SK-N-SH (cell line): ENCODE results near the gene ASTN2.

Experiments used
- CHD2 ChIP-seq: fragments of 150-350 bp; IDR thresholded peaks from 2 replicates; pipeline ENCODE4 v1.6.1; 2018; ENCODE audit warnings: low read length; ENCODE audit not compliant: partially characterized antibody
- ELF1 ChIP-seq: IDR thresholded peaks from 2 replicates; pipeline ENCODE4 v1.4.0; 2012
- EP300 ChIP-seq, 2 experiments: IDR thresholded peaks; 2 replicates each; pipeline versions ENCODE4 v1.4.0 to v1.6.1; 2012; ENCODE audit warnings: borderline replicate concordance in 1 of 2, low read depth in 1 of 2, low read length in 1 of 2
- FOXJ3 ChIP-seq: sonication (generic); formaldehyde crosslinking; IDR thresholded peaks from 2 replicates; pipeline ENCODE4 v1.5.1; 2020; ENCODE audit warnings: mild to moderate bottlenecking, missing genetic modification reagents
- JUND ChIP-seq: IDR thresholded peaks from 2 replicates; pipeline ENCODE4 v1.4.0; 2012
- POLR2AphosphoS5 ChIP-seq: IDR thresholded peaks from 2 replicates; pipeline ENCODE4 v1.6.1; 2012; ENCODE audit warnings: low read depth, low read length
- RAD21 ChIP-seq: IDR thresholded peaks from 2 replicates; pipeline ENCODE4 v1.6.1; 2012; ENCODE audit warnings: mild to moderate bottlenecking, low read length
- RFX5 ChIP-seq: IDR thresholded peaks from 2 replicates; pipeline ENCODE4 v1.6.1; 2012; ENCODE audit warnings: mild to moderate bottlenecking, improper control_type of control experiment, low read length
- SIN3A ChIP-seq: IDR thresholded peaks from 2 replicates; pipeline ENCODE4 v1.6.1; 2012; ENCODE audit warnings: low read depth, mild to moderate bottlenecking, low read length, moderate library complexity, borderline replicate concordance
- SMC3 ChIP-seq: IDR thresholded peaks from 2 replicates; pipeline ENCODE4 v1.6.1; 2012; ENCODE audit warnings: low read depth, low read length, improper control_type of control experiment
- YY1 ChIP-seq: IDR thresholded peaks from 2 replicates; pipeline ENCODE4 v1.4.0; 2012; ENCODE audit warnings: low read depth, mild to moderate bottlenecking
- TF ChIP-seq, protein P1 (sequence below): fragments of 200-600 bp; sonication (generic); IDR thresholded peaks from 2 replicates; pipeline ENCODE4 v1.6.1; 2017; ENCODE audit warnings: antibody characterized with exemption, mild to moderate bottlenecking, moderate library complexity
- TF ChIP-seq, protein P2 (sequence below): IDR thresholded peaks from 2 replicates; pipeline ENCODE4 v1.4.0; 2012; ENCODE audit warnings: low read depth
- TF ChIP-seq, protein P3 (sequence below): IDR thresholded peaks from 2 replicates; pipeline ENCODE4 v1.6.1; 2012; ENCODE audit warnings: mild to moderate bottlenecking, low read depth, low read length, moderate library complexity

DNA sequence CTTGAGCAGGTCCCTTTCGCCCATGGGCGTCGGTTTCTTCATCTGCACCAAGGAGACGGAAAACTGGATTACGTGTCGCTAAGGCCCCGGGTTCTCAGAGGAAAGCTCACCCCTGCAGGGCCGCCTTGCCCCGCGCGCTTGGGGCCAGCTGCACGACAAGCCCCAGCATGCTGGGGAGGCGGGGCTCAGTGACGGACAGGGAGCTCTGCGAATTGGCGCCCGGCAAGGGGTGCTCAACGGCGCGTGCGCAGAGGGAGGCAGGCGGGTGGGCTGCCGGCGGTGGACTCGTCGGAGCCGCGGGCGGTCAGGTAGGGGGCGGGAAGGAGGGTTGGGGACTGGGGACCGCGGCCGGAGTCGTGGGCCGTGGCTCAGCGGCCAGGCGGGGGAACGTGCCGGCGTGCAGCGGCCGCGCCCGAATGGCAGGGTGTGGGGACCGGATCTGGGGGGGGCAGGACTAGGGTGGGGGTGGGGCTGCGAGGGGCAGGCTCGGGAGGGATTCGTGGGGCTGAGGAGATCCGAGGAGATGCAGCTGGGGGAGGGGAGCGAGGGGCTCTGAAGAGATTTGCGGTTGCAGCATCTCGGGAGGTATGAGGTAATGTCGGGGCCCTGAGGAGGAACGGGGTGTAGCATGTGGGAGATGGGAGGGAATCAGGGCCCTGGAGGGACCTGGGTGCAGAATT, 727.6 kb downstream of the ASTN2 start, which contains the start of gene TRIM32:
- no peak for TF ChIP-seq RAD21
- TF ChIP-seq RFX5, result no peak
- TF ChIP-seq SMC3, result no peak
- no peak for TF ChIP-seq ELF1
- TF ChIP-seq, protein P1, sequence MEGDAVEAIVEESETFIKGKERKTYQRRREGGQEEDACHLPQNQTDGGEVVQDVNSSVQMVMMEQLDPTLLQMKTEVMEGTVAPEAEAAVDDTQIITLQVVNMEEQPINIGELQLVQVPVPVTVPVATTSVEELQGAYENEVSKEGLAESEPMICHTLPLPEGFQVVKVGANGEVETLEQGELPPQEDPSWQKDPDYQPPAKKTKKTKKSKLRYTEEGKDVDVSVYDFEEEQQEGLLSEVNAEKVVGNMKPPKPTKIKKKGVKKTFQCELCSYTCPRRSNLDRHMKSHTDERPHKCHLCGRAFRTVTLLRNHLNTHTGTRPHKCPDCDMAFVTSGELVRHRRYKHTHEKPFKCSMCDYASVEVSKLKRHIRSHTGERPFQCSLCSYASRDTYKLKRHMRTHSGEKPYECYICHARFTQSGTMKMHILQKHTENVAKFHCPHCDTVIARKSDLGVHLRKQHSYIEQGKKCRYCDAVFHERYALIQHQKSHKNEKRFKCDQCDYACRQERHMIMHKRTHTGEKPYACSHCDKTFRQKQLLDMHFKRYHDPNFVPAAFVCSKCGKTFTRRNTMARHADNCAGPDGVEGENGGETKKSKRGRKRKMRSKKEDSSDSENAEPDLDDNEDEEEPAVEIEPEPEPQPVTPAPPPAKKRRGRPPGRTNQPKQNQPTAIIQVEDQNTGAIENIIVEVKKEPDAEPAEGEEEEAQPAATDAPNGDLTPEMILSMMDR, result no peak
- TF ChIP-seq, protein P2, sequence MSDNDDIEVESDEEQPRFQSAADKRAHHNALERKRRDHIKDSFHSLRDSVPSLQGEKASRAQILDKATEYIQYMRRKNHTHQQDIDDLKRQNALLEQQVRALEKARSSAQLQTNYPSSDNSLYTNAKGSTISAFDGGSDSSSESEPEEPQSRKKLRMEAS, result peak; percentile 90
- peak; percentile 6 for TF ChIP-seq CHD2
- TF ChIP-seq YY1, result no peak
- no peak for TF ChIP-seq JUND
- TF ChIP-seq EP300 (IDR thresholded peaks at IDR 0.05; ENCODE audit: borderline replicate concordance in 1 of 2, low read depth in 1 of 2, low read length in 1 of 2), result no peak
- TF ChIP-seq POLR2AphosphoS5, result peak; percentile 35; the same call in 1 of the 2 replicates
- TF ChIP-seq, protein P3, sequence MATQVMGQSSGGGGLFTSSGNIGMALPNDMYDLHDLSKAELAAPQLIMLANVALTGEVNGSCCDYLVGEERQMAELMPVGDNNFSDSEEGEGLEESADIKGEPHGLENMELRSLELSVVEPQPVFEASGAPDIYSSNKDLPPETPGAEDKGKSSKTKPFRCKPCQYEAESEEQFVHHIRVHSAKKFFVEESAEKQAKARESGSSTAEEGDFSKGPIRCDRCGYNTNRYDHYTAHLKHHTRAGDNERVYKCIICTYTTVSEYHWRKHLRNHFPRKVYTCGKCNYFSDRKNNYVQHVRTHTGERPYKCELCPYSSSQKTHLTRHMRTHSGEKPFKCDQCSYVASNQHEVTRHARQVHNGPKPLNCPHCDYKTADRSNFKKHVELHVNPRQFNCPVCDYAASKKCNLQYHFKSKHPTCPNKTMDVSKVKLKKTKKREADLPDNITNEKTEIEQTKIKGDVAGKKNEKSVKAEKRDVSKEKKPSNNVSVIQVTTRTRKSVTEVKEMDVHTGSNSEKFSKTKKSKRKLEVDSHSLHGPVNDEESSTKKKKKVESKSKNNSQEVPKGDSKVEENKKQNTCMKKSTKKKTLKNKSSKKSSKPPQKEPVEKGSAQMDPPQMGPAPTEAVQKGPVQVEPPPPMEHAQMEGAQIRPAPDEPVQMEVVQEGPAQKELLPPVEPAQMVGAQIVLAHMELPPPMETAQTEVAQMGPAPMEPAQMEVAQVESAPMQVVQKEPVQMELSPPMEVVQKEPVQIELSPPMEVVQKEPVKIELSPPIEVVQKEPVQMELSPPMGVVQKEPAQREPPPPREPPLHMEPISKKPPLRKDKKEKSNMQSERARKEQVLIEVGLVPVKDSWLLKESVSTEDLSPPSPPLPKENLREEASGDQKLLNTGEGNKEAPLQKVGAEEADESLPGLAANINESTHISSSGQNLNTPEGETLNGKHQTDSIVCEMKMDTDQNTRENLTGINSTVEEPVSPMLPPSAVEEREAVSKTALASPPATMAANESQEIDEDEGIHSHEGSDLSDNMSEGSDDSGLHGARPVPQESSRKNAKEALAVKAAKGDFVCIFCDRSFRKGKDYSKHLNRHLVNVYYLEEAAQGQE, result no peak
- TF ChIP-seq SIN3A, result no peak
- no peak for TF ChIP-seq FOXJ3 (CRISPR knock-in tag)
